Upper lobe of right lung (tissue), 1 donor: ENCODE results near the gene RLN3. TPM values are rescaled to one million over a fixed set of nuclear protein-coding genes. Genes with fewer than 3 reads are reported as not detected.

Experiments
- ATAC-seq: fragments of 200-7000 bp; cut with Tn5 transposase; one replicate; pipeline ENCODE4 v1.9.1; 2020; ENCODE audit warnings: mild to moderate bottlenecking, moderate library complexity
- DNase-seq: peaks from one replicate; pipeline ENCODE4 v3.0.0-alpha.2; 2020
- H3K27ac ChIP-seq: fragments of 200-600 bp; one replicate; pipeline ENCODE4 v1.8.0; 2022
- H3K27me3 ChIP-seq: fragments of 200-600 bp; one replicate; pipeline ENCODE4 v1.8.0; 2022; ENCODE audit warnings: mild to moderate bottlenecking
- H3K36me3 ChIP-seq: fragments of 200-600 bp; one replicate; pipeline ENCODE4 v1.8.0; 2022
- H3K4me1 ChIP-seq: fragments of 200-600 bp; one replicate; pipeline ENCODE4 v1.8.0; 2022
- H3K4me3 ChIP-seq: fragments of 200-600 bp; one replicate; pipeline ENCODE4 v1.8.0; 2022; ENCODE audit warnings: mild to moderate bottlenecking
- H3K9me3 ChIP-seq: fragments of 200-600 bp; one replicate; pipeline ENCODE4 v1.8.0; 2022
- intact Hi-C: fragments of 100-400 bp; cut with DNase I; formaldehyde crosslinking; loops from one replicate; pipeline ENCODE4 v1.11.0; 2022
- total RNA-seq: library from RNA; stranded (reverse); fragmentation: NEBNext Ultra II Directional; extraction: Animal tissue kit (Norgen Biotek cat#: 25700); gene quantifications from one replicate; pipeline ENCODE4 v1.2.1, GENCODE V29; 2021
- TF ChIP-seq, protein P1 (sequence below): fragments of 200-600 bp; IDR thresholded peaks from one replicate; pipeline ENCODE4 v1.8.0; 2022; ENCODE audit warnings: antibody characterized with exemption
- donor health status: DM: no; HTN: yes; CAD: no; lungs with severe emphysema.

RLN3 gene
- total RNA-seq, 1 donor from 2014 or later = not detected

GRCh38 chr19:14059652-14060155 lies 31.8 kb downstream of the RLN3 start:
- Histone ChIP-seq H3K27me3 (peaks cover 16% of the 10 kb centered on the region), H3K36me3 (no peaks in the 10 kb centered on the region), H3K4me1 (no peaks in the 10 kb centered on the region), H3K4me3 (no peak overlapping the region), H3K27ac (no peak overlapping the region), H3K9me3 (no peaks in the 10 kb centered on the region)
- TF ChIP-seq, protein P1, sequence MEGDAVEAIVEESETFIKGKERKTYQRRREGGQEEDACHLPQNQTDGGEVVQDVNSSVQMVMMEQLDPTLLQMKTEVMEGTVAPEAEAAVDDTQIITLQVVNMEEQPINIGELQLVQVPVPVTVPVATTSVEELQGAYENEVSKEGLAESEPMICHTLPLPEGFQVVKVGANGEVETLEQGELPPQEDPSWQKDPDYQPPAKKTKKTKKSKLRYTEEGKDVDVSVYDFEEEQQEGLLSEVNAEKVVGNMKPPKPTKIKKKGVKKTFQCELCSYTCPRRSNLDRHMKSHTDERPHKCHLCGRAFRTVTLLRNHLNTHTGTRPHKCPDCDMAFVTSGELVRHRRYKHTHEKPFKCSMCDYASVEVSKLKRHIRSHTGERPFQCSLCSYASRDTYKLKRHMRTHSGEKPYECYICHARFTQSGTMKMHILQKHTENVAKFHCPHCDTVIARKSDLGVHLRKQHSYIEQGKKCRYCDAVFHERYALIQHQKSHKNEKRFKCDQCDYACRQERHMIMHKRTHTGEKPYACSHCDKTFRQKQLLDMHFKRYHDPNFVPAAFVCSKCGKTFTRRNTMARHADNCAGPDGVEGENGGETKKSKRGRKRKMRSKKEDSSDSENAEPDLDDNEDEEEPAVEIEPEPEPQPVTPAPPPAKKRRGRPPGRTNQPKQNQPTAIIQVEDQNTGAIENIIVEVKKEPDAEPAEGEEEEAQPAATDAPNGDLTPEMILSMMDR = no peak
- no peak for ATAC-seq
- DNase-seq = no peak
- intact Hi-C loops = no loop called here

GRCh38 chr19:14061081-14061749 lies 33.3 kb downstream of the RLN3 start:
- DNase-seq (no peak), ATAC-seq (peak; percentile 18)
- Histone ChIP-seq H3K36me3 (no peaks in the 10 kb centered on the region), H3K9me3 (no peaks in the 10 kb centered on the region), H3K4me3 (peak overlapping the region; percentile 28), H3K4me1 (no peaks in the 10 kb centered on the region), H3K27me3 (peaks cover 16% of the 10 kb centered on the region), H3K27ac (peak overlapping the region; percentile 3)
- intact Hi-C loops = no loop called here
- TF ChIP-seq, protein P1 = no peak

GRCh38 chr19:14061751-14062557 lies 34.0 kb downstream of the RLN3 start, which contains the start of gene PALM3:
TSS of gene PALM3 (minus strand) at chr19:14062076. CDS start at chr19:14061980, 96 bp downstream.
- intact Hi-C loops = no loop called here
- TF ChIP-seq, protein P1 = no peak
- Histone ChIP-seq H3K4me3 (peak within 1 kb of the TSS; percentile 28), H3K9me3 (no peaks in the 10 kb centered on the region), H3K4me1 (no peaks in the 10 kb centered on the region), H3K27me3 (peaks cover 16% of the 10 kb centered on the region), H3K36me3 (no peaks in the 10 kb centered on the region), H3K27ac (peak within 1 kb of the TSS; percentile 24)
- ATAC-seq (peak; percentile 89), DNase-seq (peak; percentile 90)

GRCh38 chr19:14062558-14062855 lies 34.6 kb downstream of the RLN3 start:
- intact Hi-C loops = no loop called here
- Histone ChIP-seq H3K9me3 (no peaks in the 10 kb centered on the region), H3K27me3 (peaks cover 16% of the 10 kb centered on the region), H3K27ac (peak overlapping the region; percentile 24), H3K36me3 (no peaks in the 10 kb centered on the region), H3K4me1 (no peaks in the 10 kb centered on the region), H3K4me3 (no peak overlapping the region)
- TF ChIP-seq, protein P1 = no peak
- DNase-seq (no peak), ATAC-seq (no peak)

- H3K4me1 ChIP-seq = no peaks in the 10 kb centered on the region
- DNase-seq (no peak), ATAC-seq (no peak)
- no peak overlapping the region for H3K4me3 ChIP-seq
- intact Hi-C loops = no loop called here
- no peaks in the 10 kb centered on the region for H3K36me3 ChIP-seq
- no peaks in the 10 kb centered on the region for H3K9me3 ChIP-seq
- peaks cover 16% of the 10 kb centered on the region for H3K27me3 ChIP-seq
- TF ChIP-seq, protein P1 = no peak
- H3K27ac ChIP-seq = no peak overlapping the region
These were observed 35.2 kb downstream of the RLN3 start for GRCh38 chr19:14063105-14063504.
